HG02610 (cell line): ENCODE measurements around the gene MAP2K7.

Experiments
- ATAC-seq: cut with Tn5 transposase; IDR thresholded peaks from one replicate; pipeline ENCODE4 v1.9.1; 2021; ENCODE audit warnings: mild to moderate bottlenecking, moderate library complexity; ENCODE audit not compliant: unreplicated experiment

The MAP2K7 gene

DNA sequence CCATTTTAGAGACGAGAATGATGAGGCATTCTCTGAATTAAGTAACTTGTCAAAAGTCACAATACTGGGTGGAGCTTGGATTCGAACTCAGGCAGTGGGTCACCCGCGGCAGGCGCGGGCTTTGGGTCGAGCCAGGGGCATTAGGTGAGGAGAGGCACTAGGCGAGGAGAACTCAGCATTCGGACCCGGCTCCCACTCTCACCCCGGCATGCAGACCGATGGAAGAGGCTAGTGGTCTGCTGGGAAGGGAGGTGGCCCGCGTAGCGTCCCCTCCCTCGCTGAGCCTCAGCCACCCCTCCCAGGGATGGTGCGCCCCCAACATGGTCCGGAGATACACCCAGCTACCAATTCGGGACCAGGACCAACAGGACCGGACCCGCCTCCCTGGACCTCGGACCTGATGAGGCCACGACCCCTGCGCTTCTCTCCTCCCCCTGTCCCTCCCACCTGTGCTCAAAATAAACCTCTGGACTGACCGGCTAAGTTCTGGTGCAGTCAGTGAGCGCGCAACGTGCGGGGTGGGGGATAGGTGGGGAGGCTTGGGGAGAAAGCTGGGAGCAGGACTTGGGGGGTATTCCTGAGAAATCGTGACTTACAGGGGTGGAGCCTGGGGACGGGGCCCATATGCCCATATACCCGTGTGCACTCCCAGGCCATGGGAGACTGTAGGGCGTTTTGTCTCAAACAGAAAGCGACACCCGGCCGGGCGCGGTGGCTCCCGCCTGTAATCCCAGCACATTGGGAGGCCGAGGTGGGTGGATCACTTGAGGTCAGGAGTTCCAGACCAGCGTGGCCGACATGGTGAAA is 15.1 kb downstream of the MAP2K7 start:
- ATAC-seq: no peak

DNA sequence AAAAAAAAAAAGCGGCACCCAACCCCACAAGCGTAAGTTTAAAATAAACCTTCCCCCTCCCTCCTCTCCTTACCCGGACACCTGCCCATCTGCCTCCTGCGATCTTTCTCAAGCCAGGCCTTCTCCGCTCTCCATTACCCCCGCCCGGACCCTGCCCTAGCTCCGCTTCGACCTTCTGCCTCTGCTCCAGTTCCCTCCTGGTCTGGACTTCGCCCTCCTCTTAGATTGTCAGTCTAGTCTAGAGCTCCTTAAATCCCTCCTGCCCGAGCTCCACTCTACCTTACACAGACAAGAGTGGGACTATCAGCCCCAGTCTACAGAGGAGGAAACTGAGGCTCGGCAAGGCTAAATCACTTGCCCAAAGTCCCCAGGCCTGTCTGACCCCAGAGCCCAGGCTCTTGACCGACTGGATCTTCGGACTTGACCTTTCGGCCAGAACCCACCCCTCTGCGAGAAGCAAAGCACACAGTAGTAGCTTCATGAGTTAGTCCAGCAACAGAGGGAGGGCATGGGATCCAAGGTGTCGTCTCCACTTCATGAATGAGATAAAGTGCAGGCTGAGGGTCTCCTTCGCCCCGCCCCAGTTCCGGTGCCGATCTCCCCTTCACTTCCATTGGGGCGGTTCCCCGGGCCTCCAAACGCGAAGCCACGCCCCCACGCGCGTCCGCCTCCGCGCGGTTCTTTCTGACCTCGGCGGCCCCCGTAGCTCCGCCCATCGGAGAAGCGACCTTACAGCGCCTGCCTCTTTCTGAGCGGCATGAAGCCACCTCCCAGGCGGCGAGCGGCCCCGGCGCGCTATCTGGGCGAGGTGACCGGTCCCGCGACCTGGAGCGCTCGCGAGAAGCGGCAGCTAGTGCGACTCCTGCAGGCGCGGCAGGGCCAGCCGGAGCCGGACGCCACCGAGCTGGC is 16.2 kb downstream of the MAP2K7 start, which contains the start of gene SNAPC2:
TSS of gene SNAPC2 (plus strand) at position 729 of the 909 bp plus-strand sequence. CDS start at position 758, 29 bp downstream.
- ATAC-seq: peak; percentile 49

DNA sequence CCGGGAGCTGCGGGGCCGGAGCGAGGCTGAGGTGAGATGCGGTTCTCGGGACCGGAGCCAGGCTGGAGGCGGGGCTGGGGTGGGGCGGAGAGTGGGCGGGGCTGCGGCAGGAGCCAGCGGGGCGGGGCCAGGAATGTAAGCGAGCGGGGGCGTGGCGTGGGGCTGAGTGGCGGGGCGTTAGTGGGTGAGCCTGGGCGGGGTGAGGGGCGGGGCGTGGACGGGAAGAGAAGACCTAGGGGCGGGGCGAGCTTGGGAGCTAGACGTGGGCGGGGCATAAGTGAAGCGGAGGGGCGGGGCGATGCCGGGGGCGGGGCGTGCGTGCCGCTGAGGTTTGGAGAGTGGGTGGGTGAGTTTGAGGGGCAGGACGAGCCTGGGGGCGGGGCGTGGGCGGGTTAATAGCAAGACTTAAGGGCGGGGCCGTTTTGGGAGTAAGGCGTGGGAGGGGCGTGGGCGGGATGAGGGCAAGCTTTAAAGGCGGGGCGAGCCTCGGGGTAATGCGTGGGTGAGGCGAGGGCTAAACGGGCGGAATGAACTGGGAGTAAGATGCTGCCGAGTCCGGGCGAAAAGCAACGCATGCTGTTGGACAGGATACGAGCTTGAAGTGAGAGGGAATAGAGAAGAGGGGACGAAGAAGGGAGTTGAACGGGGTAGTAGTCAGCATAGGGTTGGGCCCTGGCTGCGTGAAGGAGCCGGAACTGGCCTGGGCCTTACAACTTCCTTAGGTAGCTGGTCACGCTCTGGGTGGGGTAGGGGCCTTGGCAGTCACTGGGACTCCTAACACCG is 17.0 kb downstream of the MAP2K7 start:
- peak; percentile 40 for ATAC-seq

- ATAC-seq: no peak
Observed at GRCh38 chr19:7921302-7921966, 17.8 kb downstream of the MAP2K7 start.

DNA sequence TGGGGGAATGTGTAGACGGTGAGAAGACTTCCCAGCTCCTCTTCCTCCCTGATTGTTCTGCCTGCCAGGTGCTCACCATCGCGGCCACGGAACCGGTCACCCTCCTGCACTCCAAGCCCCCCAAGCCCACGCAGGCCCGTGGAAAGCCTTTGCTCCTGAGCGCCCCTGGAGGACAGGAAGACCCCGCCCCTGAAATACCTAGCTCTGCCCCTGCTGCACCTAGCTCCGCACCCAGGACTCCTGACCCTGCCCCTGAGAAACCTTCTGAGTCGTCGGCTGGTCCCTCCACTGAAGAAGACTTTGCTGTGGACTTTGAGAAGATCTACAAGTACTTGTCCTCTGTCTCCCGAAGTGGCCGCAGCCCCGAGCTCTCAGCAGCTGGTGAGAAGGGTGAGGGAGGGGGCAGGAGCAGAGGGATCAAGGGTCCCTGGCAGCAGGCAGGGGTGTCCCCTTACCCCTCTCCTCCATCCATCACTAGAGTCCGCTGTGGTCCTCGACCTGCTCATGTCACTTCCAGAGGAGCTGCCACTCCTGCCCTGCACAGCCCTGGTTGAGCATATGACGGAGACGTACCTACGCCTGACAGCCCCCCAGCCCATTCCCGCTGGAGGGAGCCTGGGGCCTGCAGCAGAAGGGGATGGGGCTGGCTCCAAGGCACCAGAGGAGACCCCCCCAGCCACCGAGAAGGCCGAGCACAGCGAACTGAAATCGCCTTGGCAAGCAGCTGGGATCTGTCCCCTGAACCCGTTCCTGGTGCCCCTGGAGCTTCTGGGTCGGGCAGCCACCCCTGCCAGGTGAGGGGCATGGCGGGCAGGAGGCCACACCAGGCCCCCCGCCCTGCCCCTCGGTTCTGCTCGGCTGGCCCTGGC is 18.5 kb downstream of the MAP2K7 start:
- no peak for ATAC-seq

- ATAC-seq: no peak
Observed at GRCh38 chr19:7922836-7923195, 19.1 kb downstream of the MAP2K7 start.

DNA sequence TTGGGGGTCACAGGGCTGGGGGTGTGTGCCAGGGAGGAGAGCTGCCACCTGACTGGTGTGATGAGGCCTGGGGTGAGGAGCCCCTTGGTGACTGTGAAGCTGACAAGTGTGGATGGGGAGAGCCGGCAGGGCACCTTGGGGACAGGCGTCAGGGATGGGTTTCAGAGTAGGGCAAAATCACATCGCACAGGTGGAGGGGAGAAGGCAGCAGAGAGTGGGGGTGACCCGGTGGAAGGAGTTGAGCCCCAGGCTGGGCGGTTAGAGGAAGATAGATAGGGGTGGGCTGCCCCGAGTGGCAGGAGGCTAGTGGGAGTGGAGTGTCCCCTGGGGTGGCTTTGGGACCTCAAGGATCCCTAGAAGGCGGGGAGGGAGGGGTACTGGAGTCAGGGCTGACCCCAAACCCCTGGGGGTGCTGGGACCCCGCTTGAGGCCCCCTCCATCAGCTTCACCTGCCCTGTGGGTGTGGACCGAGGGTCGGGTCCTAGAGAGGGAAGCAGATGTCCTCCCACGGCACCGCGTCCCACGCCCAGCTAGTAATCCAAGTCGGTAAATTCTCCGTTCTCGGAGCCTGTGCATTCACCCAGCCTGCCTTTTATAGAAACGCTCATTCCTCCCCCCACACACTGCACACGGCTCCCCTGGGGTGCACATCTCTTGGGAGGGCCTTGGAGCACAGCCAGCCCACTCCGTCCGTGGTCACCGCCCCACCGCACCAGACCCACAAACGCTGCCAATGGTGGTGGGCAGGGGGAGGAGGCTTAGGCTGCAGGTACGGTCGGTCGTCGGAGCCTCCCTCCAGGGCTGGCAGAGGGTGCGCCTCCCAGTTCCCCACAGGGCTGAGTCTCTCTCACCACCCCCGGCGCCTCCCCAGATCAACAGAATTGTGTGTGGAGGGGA is 19.9 kb downstream of the MAP2K7 start:
- no peak for ATAC-seq

DNA sequence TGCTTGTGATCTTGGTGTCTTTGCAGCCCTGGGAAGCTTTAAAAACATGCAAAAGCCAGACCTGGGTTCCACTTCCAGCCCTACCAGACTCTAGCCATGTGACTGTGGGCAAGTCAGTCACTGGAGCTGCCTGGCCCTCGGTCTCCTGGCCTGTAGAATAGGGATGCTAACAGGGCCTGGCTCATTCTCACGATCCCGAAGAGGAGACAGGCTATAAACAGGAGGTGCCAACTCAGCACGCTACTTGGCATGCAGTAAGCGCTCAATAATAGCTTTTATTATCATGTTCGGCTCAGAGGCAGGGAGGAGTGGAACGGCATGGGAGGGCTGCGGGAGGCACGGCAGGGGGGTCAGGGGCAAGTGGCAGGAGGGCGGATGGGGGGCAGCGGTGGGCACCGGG is 20.6 kb downstream of the MAP2K7 start:
- no peak for ATAC-seq

DNA sequence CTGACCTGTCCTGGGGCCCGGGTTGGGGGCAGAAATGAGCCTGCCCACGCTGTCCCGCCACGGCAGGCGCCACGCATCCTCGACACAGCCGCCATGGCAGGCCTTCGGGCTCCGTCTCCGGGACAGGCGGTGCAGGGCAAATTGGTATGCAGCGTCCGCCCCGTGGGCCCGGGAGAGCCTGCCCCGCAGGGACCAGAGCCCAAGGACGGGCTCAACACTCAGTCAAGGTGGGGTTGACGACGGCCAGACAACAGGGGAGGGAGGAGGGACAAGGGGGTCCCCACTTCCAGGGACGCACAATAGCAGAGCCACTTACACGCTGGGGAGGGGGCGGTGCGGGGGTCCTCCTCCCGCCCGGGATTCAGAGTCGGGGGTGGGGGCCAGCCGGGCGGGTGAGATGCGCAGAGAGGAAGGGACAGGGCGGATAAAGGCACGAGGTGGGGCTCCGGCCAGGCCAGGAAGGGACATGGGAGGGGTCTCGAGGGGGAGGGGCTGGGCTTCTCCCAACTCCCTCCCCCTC is 21.0 kb downstream of the MAP2K7 start:
- no peak for ATAC-seq

DNA sequence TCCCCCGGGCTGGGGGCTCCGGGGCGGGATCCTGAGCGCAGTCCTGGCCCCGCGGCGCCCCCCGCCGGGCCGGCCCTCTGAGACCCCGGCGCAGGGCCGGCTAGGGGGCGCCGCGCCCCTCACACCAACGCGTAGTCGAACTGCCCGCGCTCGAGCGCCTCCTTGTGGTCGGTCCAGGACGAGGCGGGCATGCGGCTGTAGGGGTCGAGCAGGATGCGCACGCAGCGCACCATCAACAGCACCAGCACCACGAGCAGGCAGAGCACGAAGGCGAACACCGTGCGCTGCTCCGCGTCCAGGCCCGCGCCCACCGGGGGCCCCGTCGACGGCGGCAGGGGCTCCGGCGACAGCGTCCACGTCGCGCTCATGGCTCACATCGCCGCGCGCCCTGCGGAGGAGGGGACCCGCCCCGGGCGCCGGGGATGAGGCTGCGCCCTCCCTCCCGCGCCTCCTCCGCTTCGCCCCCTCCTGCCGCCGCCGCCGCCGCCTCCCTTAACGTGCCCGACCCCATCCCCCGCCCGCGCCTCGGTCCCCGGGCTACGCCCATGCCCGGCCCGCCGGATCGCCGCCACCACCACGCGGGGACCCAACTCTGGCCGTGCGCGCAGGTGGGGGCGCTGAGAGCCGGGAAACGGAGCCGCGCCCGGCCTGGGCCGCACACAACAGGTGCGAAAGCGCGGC is 21.6 kb downstream of the MAP2K7 start:
- no peak for ATAC-seq

GRCh38 chr19:7926021-7926726 is 22.5 kb downstream of the MAP2K7 start, which contains the start of gene CTXN1:
Gene CTXN1 (minus strand): TSS chr19:7926135. CDS start chr19:7925538, 597 bp downstream.
- ATAC-seq: no peak

GRCh38 chr19:7926727-7927604 is 23.3 kb downstream of the MAP2K7 start:
- ATAC-seq: no peak

GRCh38 chr19:7927605-7928333 is 24.1 kb downstream of the MAP2K7 start:
- ATAC-seq: no peak

DNA sequence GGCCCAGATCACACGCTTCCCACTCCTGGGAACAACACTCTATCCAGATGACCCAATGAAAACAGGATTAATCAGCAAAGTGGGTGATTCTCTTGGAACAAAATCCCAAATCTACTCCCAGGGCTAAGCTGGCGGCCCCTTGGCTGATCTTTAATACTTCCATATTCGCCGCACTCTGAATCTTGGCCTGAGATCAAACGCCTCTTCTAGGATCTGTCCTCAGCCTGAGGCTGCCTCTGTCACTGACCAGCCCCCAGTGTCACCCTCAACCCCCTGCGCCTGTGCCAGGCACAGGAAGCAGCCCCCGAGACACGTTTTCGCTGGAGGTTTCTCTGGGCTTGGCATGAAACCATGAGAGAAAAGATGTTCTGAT is 24.6 kb downstream of the MAP2K7 start:
- ATAC-seq: no peak
